Activated CD8-positive, alpha-beta memory T cell treated with anti-CD3 and anti-CD28 coated beads, Interleukin-2, amount 50 U/mL, for 4 hours (primary cell): ENCODE measurements around the gene GLT1D1.

Source experiments
- DNase-seq: peaks from one replicate; pipeline ENCODE4 v3.0.0-alpha.2; 2020

GLT1D1 gene

GRCh38 chr12:128856035-128856790 is 2.9 kb downstream of the GLT1D1 start:
- no peak for DNase-seq

GRCh38 chr12:128856791-128857078 is 3.5 kb downstream of the GLT1D1 start:
- no peak for DNase-seq

GRCh38 chr12:128857133-128857763 is 4.0 kb downstream of the GLT1D1 start:
- DNase-seq = no peak

- no peak for DNase-seq
Observed at GRCh38 chr12:128859311-128859710, 6.0 kb downstream of the GLT1D1 start.

- DNase-seq = no peak
Observed at GRCh38 chr12:128861226-128862016, 8.1 kb downstream of the GLT1D1 start.

GRCh38 chr12:128863957-128864356 is 10.7 kb downstream of the GLT1D1 start:
- no peak for DNase-seq

- no peak for DNase-seq
Observed at GRCh38 chr12:128864516-128865186, 11.4 kb downstream of the GLT1D1 start.

GRCh38 chr12:128867466-128867865 is 14.2 kb downstream of the GLT1D1 start:
- DNase-seq = no peak

- no peak for DNase-seq
Observed at GRCh38 chr12:128871516-128871892, 18.2 kb downstream of the GLT1D1 start.

- DNase-seq = no peak
Observed at GRCh38 chr12:128872303-128872702, 19.0 kb downstream of the GLT1D1 start.

GRCh38 chr12:128876559-128876958 is 23.3 kb downstream of the GLT1D1 start:
- no peak for DNase-seq

GRCh38 chr12:128879898-128880764 is 26.9 kb downstream of the GLT1D1 start:
- no peak for DNase-seq

GRCh38 chr12:128891856-128892255 is 38.6 kb downstream of the GLT1D1 start:
- DNase-seq = no peak

GRCh38 chr12:128903236-128903635 is 50.0 kb downstream of the GLT1D1 start:
- DNase-seq = no peak

- no peak for DNase-seq
Observed at GRCh38 chr12:128905003-128905544, 51.8 kb downstream of the GLT1D1 start.

GRCh38 chr12:128906485-128907137 is 53.3 kb downstream of the GLT1D1 start:
- no peak for DNase-seq

GRCh38 chr12:128908254-128908653 is 55.0 kb downstream of the GLT1D1 start:
- no peak for DNase-seq

GRCh38 chr12:128909653-128910052 is 56.4 kb downstream of the GLT1D1 start:
- no peak for DNase-seq

- no peak for DNase-seq
Observed at GRCh38 chr12:128910629-128911028, 57.4 kb downstream of the GLT1D1 start.

GRCh38 chr12:128911861-128912260 is 58.6 kb downstream of the GLT1D1 start:
- DNase-seq = no peak

- no peak for DNase-seq
Observed at GRCh38 chr12:128914908-128915563, 61.8 kb downstream of the GLT1D1 start.
